B cell (primary cell): ENCODE results near the gene FRMPD1. TPM values are rescaled to one million over a fixed set of nuclear protein-coding genes. Genes with fewer than 3 reads are reported as not detected.
"Not testable (repeated sequence)": the region's sequence is repeated elsewhere in the genome, so short reads cannot be mapped to it uniquely, and the experiment has no call there.

Source experiments
- ATAC-seq: fragments of 200-7000 bp; cut with Tn5 transposase; one replicate; pipeline ENCODE4 v1.10.0; 2021; ENCODE audit warnings: low read depth, mild to moderate bottlenecking, moderate number of reproducible peaks, moderate library complexity
- CTCF ChIA-PET: fragments of 350-600 bp; sonication (Branson Sonifier 250); formaldehyde crosslinking; loops from one replicate; lab custom pipeline; 2021; ENCODE audit warnings: antibody characterized with exemption, inconsistent platforms; lab: Charles Lee
- POLR2A ChIA-PET: fragments of 350-600 bp; sonication (Branson Sonifier 250); formaldehyde crosslinking; loops from one replicate; lab custom pipeline; 2021; ENCODE audit warnings: antibody characterized with exemption; lab: Charles Lee
- DNase-seq: peaks from one replicate; pipeline ENCODE4 v3.0.0; 2013
- H2AFZ ChIP-seq: 2 replicates; pipeline ENCODE4 v1.6.1; 2012; ENCODE audit warnings: mild to moderate bottlenecking, low read depth, low read length; ENCODE audit not compliant: insufficient read depth, poor library complexity, severe bottlenecking
- H3K27ac ChIP-seq, 2 donors: 1 replicate in 1 of 2; 2 replicates in 1 of 2; pipeline ENCODE4 v1.5.1; 2012 to 2013; ENCODE audit warnings: low read length in 2 of 2, mild to moderate bottlenecking in 2 of 2, moderate library complexity in 1 of 2
- H3K27me3 ChIP-seq, 4 experiments: fragments of 200-600 bp in 1 of 4; sonication (generic) in 1 of 4; replicated peaks in 1 of 4; 1 replicate in 2 of 4; 2 replicates in 2 of 4; pipeline versions ENCODE4 v1.6.1 to v1.7.0; 2013 to 2016; ENCODE audit warnings: low read length in 3 of 4, mild to moderate bottlenecking in 2 of 4, mixed read lengths in 1 of 4, moderate library complexity in 1 of 4; ENCODE audit not compliant: insufficient read depth in 4 of 4, control insufficient read depth in 3 of 4; ENCODE audit errors: control extremely low read depth in 1 of 4
- H3K36me3 ChIP-seq, 2 experiments: replicated peaks in 1 of 2; 1 replicate in 1 of 2; 2 replicates in 1 of 2; pipeline versions ENCODE4 v1.6.1 to v1.7.1; 2013; ENCODE audit warnings: low read length in 1 of 2; ENCODE audit not compliant: insufficient read depth in 2 of 2, control insufficient read depth in 1 of 2; ENCODE audit errors: control extremely low read depth in 1 of 2, extremely low read depth in 1 of 2
- H3K4me1 ChIP-seq, 2 donors: fragments of 200-600 bp in 1 of 2; sonication (generic) in 1 of 2; 1 replicate in 1 of 2; 2 replicates in 1 of 2; pipeline versions ENCODE4 v1.5.1 to v1.6.1; 2013 to 2017; ENCODE audit warnings: low read length in 2 of 2; ENCODE audit not compliant: control insufficient read depth in 2 of 2, insufficient read depth in 2 of 2
- H3K4me2 ChIP-seq: replicated peaks from 2 replicates; pipeline ENCODE3; 2012; ENCODE audit warnings: mild to moderate bottlenecking, low read depth, low read length; ENCODE audit not compliant: poor library complexity, severe bottlenecking
- H3K4me3 ChIP-seq, 5 experiments: fragments of 200-600 bp in 1 of 5; sonication (generic) in 1 of 5; 1 replicate in 3 of 5; 2 replicates in 2 of 5; pipeline versions ENCODE4 v1.5.1 to v1.7.0; 2011 to 2016; ENCODE audit warnings: low read length in 4 of 5, mild to moderate bottlenecking in 4 of 5, low read depth in 2 of 5, control low read depth in 1 of 5, moderate library complexity in 1 of 5; ENCODE audit not compliant: insufficient read depth in 1 of 5; ENCODE audit errors: control extremely low read depth in 1 of 5, extremely low read depth in 1 of 5
- H3K79me2 ChIP-seq: fragments of 200-600 bp; sonication (generic); one replicate; pipeline ENCODE4 v1.6.0; 2016; ENCODE audit warnings: low read length; ENCODE audit not compliant: control insufficient read depth, insufficient read depth
- H3K9ac ChIP-seq: fragments of 200-600 bp; sonication (generic); 2 replicates; pipeline ENCODE4 v1.6.1; 2017; ENCODE audit warnings: mild to moderate bottlenecking, low read length, moderate library complexity
- H3K9me3 ChIP-seq, 3 donors: one replicate each; pipeline versions ENCODE4 v1.6.1 to v1.7.1; 2013; ENCODE audit warnings: low read length in 2 of 3; ENCODE audit not compliant: control insufficient read depth in 2 of 3, insufficient read depth in 1 of 3; ENCODE audit errors: control extremely low read depth in 1 of 3
- H4K20me1 ChIP-seq: 2 replicates; pipeline ENCODE4 v1.6.0; 2012; ENCODE audit warnings: mild to moderate bottlenecking, low read length; ENCODE audit not compliant: insufficient read depth, control insufficient read depth, poor library complexity, severe bottlenecking
- H3K27ac Mint-ChIP-seq: one replicate; pipeline ENCODE4 v1.8.0; 2021; ENCODE audit warnings: mixed read lengths
- H3K27me3 Mint-ChIP-seq: one replicate; pipeline ENCODE4 v1.8.0; 2021; ENCODE audit warnings: mixed read lengths
- H3K4me1 Mint-ChIP-seq: one replicate; pipeline ENCODE4 v1.8.0; 2021; ENCODE audit warnings: mixed read lengths
- H3K4me3 Mint-ChIP-seq: one replicate; pipeline ENCODE4 v1.8.0; 2021; ENCODE audit warnings: mixed read lengths
- H3K9me3 Mint-ChIP-seq: one replicate; pipeline ENCODE4 v1.8.0; 2022; ENCODE audit warnings: mixed read lengths; ENCODE audit not compliant: insufficient read depth
- EZH2 ChIP-seq: IDR thresholded peaks from 2 replicates; pipeline ENCODE4 v1.6.1; 2012; ENCODE audit warnings: borderline replicate concordance, low read depth, mild to moderate bottlenecking, moderate library complexity, low read length; ENCODE audit not compliant: insufficient read depth, poor library complexity, severe bottlenecking
- WGBS: methylation state at CpG from one replicate; pipeline ENCODE4 v1.1.5; 2013; ENCODE audit warnings: missing lambda C conversion rate; ENCODE audit not compliant: insufficient coverage; 5-methylcytosine and 5-hydroxymethylcytosine counted together
- intact Hi-C: fragments of 100-400 bp; cut with micrococcal nuclease; formaldehyde crosslinking; loops from one replicate; pipeline ENCODE4 v1.10.0; 2022
- polyA plus RNA-seq: library from polyadenylated mRNA; depleted of rRNA; stranded (reverse); fragments of >200 nt; gene quantifications from 2 replicates; pipeline ENCODE4 v1.2.3, GENCODE V29; 2012
- total RNA-seq, 2 donors: library from RNA; stranded (reverse); fragments of 120-200 nt in 1 of 2; gene quantifications; 1 replicate in 1 of 2; 2 replicates in 1 of 2; pipeline versions ENCODE4 v1.2.3 to v1.2.4, GENCODE V29; 2013 to 2022
- TF ChIP-seq, protein P1 (sequence below): fragments of 200-600 bp; IDR thresholded peaks from one replicate; pipeline ENCODE4 v1.8.0; 2022; ENCODE audit warnings: antibody characterized with exemption, mild to moderate bottlenecking

The FRMPD1 gene
- total and polyA plus RNA-seq, 2 donors (not counting 1 experiment from before 2014, with no cell fraction given), result 0.05 TPM; not detected in 1

DNA sequence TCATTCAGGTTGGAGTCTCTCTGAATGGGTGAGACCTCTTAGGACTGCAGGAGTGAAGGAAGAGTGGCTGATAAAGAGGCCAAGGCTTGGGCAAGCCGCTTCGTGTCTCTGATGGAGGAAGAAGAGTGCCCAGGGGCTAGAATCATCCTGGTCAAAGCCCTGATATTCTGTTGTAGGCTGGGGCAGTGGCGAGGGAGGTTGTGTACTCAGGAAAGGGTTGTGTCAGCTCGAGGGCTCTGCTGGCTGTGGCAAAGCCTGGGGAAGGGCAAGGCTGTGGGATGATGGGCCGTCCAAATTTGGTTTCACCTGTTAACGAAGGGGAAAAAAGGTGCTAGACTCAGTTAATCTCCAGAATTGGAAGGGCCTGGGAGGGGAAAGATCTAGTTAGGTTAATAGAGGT, 100.4 kb downstream of the FRMPD1 start:
- H3K4me3 ChIP-seq, result no peak overlapping the region
- H3K4me2 ChIP-seq, result no peak overlapping the region
- peak overlapping the region; percentile 20 for H3K27ac Mint-ChIP-seq
- no peaks in the 10 kb centered on the region for H4K20me1 ChIP-seq
- peaks cover 0 to 4% (median 0%) of the 10 kb centered on the region in 3 donors for H3K9me3 ChIP-seq
- 97% methylated on average over 6 of the region's 6 CpGs for WGBS
- H3K4me1 Mint-ChIP-seq, result peaks cover 23% of the 10 kb centered on the region
- no peak overlapping the region for H3K9ac ChIP-seq
- H3K4me1 ChIP-seq, result peaks cover 14 to 16% of the 10 kb centered on the region in 2 donors
- no peak for TF ChIP-seq EZH2
- TF ChIP-seq, protein P1, sequence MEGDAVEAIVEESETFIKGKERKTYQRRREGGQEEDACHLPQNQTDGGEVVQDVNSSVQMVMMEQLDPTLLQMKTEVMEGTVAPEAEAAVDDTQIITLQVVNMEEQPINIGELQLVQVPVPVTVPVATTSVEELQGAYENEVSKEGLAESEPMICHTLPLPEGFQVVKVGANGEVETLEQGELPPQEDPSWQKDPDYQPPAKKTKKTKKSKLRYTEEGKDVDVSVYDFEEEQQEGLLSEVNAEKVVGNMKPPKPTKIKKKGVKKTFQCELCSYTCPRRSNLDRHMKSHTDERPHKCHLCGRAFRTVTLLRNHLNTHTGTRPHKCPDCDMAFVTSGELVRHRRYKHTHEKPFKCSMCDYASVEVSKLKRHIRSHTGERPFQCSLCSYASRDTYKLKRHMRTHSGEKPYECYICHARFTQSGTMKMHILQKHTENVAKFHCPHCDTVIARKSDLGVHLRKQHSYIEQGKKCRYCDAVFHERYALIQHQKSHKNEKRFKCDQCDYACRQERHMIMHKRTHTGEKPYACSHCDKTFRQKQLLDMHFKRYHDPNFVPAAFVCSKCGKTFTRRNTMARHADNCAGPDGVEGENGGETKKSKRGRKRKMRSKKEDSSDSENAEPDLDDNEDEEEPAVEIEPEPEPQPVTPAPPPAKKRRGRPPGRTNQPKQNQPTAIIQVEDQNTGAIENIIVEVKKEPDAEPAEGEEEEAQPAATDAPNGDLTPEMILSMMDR, result no peak
- ChIA-PET POLR2A (no interaction called here), CTCF (no interaction called here)
- peaks cover 19% of the 10 kb centered on the region for H3K79me2 ChIP-seq
- no peak overlapping the region for H2AFZ ChIP-seq
- H3K4me3 Mint-ChIP-seq, result peak overlapping the region; percentile 29
- DNase-seq (no peak), ATAC-seq (no peak)
- no peaks in the 10 kb centered on the region for H3K9me3 Mint-ChIP-seq
- H3K27ac ChIP-seq, result no peak overlapping the region
- no peaks in the 10 kb centered on the region for H3K27me3 Mint-ChIP-seq
- intact Hi-C loops, result loop anchor here (5.0 kb wide), 2 partner anchors 151 to 174 kb away; partner anchors contain the start of genes FBXO10 and SLC25A51
- H3K27me3 ChIP-seq, result no peaks in the 10 kb centered on the region
- no peaks in the 10 kb centered on the region for H3K36me3 ChIP-seq

DNA sequence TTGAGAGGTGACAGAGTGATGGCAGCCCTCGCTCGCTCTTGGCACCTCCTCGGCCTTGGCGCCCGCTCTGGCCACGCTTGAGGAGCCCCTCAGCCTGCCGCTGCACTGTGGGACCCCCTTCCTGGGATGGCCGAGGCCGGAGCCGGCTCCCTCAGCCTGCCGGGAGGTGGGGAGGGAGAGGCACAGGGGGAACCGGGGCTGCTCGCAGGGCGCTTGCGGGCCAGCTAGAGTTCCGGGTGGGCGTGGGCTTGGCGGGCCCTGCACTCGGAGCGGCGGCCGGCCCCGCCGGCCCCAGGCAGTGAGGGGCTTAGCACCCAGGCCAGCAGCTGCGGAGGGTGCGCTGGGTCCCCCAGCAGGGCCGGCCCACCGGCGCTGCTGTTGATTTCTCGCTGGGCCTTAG, 101.0 kb downstream of the FRMPD1 start:
- H4K20me1 ChIP-seq, H3K27ac ChIP-seq, H3K9me3 Mint-ChIP-seq, ATAC-seq, H3K4me3 ChIP-seq, H3K9me3 ChIP-seq, H3K27ac Mint-ChIP-seq, H3K4me2 ChIP-seq, H3K27me3 Mint-ChIP-seq, DNase-seq, H3K27me3 ChIP-seq, CTCF ChIA-PET, POLR2A ChIA-PET, H3K9ac ChIP-seq, H3K36me3 ChIP-seq, H2AFZ ChIP-seq, H3K4me3 Mint-ChIP-seq: not testable (repeated sequence)
- peaks cover 14 to 16% of the 10 kb centered on the region in 2 donors for H3K4me1 ChIP-seq
- peaks cover 23% of the 10 kb centered on the region for H3K4me1 Mint-ChIP-seq
- WGBS, result 97% methylated on average over 23 of the region's 30 CpGs
- intact Hi-C loops, result loop anchor here (2.0 to 5.0 kb wide), 3 partner anchors 33 to 174 kb away; partner anchors contain the start of genes EXOSC3, FBXO10 and SLC25A51
- H3K79me2 ChIP-seq, result peaks cover 19% of the 10 kb centered on the region

DNA sequence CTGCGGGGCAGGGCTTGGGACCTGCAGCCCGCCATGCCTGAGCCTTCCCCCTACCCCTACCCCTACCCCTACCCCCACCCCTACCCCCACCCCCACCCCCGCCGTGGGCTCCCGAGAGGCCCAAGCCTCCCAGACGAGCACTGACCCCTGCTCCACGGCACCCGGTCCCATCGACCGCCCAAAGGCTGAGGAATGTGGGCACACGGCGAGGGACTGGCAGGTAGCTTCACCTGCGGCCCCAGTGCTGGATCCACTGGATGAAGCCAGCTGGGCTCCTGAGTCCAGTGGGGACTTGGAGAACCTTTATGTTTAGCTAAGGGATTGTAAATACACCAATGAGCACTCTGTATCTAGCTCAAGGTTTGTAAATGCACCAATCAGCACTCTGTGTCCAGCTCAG, 101.4 kb downstream of the FRMPD1 start:
- H3K4me3 ChIP-seq, H3K4me2 ChIP-seq, H3K27me3 ChIP-seq, POLR2A ChIA-PET, H3K9me3 ChIP-seq, H3K9me3 Mint-ChIP-seq, H4K20me1 ChIP-seq, DNase-seq, H3K9ac ChIP-seq, H3K27me3 Mint-ChIP-seq, H3K27ac ChIP-seq, H3K27ac Mint-ChIP-seq, CTCF ChIA-PET, H2AFZ ChIP-seq, H3K36me3 ChIP-seq, ATAC-seq: not testable (repeated sequence)
- H3K4me1 ChIP-seq, result peaks cover 14 to 16% of the 10 kb centered on the region in 2 donors
- peaks cover 23% of the 10 kb centered on the region for H3K4me1 Mint-ChIP-seq
- intact Hi-C loops, result loop anchor here (2.0 to 5.0 kb wide), 3 partner anchors 33 to 175 kb away; partner anchors contain the start of genes EXOSC3, FBXO10 and SLC25A51
- H3K4me3 Mint-ChIP-seq, result peak overlapping the region; percentile 98
- WGBS, result 100% methylated on average over 8 of the region's 13 CpGs
- H3K79me2 ChIP-seq, result peaks cover 19% of the 10 kb centered on the region
